ENCODE results near the gene RHOBTB1. TPM values are rescaled to one million over a fixed set of nuclear protein-coding genes. Genes with fewer than 3 reads are reported as not detected.

RHOBTB1 gene
- polyA plus RNA-seq, 4 donors: 65.8 to 89.5 (median 79.3) TPM

DNA sequence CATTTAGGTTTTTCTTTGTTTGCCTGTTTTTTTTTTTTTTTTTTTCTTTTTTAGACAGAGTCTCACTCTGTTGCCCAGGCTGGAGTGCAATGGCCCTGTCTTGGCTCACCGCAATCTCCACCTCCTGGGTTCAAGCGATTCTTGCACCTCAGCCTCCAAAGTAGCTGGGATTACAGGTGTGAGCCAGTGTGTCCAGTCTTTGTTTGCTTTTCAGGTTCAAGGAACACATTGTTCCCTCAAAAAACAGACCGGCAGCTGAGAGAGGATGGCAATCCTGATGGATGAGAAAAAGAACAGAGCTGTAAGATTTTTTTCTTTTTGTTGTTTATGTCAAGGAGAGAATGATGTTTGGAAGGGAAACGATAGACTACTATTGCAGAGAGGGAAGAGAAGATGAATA lies 23.3 kb upstream of the RHOBTB1 start:
- DNase-seq (ENCODE audit: low read depth in 4 of 4, low spot score in 2 of 4): no peak

DNA sequence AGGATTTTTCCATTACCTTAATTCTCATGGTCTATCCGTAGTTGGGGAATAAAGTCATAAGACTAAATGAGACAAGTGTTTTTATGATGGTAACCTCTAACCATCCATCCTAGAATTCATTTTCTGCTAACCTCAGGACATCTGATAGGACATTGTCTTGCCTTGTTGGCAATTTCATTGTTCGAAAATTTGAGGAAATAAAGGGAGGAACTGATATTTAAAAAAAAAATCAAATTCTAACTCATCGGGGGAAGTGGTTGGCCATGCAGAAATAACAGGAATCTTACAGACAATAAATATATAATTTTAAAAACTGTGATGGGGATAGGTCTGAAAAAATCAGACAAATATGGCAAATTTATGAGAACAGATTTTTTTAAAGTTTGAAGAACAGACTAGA lies 21.7 kb upstream of the RHOBTB1 start:
- DNase-seq (ENCODE audit: low read depth in 4 of 4, low spot score in 2 of 4): no peak

DNA sequence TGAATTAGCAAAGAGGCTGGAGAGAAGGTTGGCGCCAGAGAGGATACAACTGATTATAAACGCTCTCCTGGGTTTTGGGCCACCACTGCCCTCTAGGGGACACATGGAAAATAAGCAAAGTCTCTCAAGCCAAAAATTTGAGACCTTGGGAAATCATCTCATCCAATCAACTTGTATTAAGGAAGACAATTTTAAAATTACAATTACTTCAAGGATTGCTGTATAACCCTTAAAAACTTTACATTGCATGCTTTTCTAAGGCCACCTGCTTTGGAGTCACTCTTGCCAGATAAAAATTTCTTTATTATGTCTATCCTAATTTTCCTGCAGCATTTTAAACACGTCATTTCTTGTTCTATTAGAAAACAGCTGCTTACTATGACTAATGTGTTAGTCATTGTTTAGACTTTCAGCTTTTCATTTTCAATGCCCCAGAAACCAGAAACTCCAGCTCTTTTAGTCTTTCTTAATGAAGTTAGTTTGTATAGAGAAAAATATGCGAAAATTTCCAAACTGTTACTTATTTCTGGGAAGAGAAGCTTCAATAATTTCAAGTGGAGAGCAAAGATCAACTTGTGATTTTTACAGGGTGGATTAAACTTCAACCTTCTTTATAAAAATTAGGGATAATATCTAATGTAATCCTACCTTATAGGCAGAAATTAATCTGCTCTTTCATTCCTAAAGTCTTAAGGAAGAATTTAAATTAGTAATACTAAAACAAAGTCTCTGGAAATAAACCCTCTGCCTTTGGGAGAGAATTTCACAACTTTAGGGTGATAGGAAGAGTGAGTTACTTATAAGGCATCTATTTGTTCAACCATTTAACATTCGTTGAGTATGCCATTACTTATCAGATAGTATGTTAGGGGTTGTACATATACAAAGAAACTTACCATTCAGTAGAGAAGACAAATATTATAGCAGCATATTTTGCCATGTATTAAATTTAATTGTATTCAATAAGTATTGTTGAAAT lies 20.6 kb upstream of the RHOBTB1 start:
- peak in 3 of 4 donors; percentile 55 to 75 (median 67) for DNase-seq (ENCODE audit: low read depth in 4 of 4, low spot score in 2 of 4)

DNA sequence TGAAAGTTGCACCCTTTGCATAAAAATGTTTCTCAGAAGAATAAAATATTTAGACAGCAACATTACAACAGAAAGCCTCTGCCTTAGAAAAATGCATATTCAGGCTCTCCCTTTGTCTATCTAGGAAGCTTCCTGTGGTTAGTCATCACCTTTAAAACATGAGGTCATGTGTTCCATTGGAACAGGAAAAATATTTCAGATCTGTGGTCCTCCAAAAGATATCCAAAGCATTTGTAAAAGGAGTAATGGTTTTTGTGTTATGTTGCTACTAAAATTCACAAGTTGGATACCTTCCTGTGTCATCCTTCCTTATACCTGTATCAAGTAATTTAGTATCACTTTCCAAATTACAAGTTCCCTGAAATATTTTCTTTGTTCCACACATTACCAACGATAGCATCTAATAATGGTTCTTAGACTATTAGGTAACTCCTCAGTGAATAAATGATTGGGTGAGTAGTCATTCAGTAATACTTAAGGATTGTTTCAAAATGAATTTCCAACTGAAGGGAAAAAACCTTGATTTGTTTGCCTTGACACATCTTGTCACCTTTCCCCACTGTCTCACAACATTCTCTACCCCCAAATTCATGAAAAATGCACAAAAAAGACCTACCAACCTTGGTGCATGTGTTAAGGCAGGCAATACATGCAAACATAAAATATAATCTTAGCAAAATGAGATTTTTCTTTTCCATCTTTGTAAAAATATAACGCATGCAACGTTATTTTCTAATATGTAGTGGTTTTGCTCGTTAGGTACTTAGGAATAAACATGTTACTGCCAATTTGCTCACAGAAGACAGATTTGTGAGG lies 19.7 kb upstream of the RHOBTB1 start:
- DNase-seq (ENCODE audit: low read depth in 4 of 4, low spot score in 2 of 4): no peak

DNA sequence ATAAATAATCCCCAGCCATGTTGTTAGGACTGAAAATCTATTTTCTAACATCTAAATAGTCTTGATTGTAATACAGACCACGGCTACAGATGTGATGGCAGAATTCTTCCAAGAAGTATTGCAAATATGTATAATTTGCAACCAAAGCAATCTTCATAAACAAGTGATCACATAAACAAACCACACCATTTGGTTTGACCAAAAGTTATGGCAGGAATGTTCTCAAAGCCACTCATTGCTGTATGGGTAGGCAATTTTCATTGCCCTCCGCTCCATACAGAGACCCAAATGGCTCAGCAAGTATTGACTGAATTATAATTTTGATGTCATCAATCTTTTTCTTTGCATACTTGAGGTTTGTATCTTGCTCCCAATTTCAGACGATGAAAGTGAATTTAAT lies 19.0 kb upstream of the RHOBTB1 start:
- no peak for DNase-seq (ENCODE audit: low read depth in 4 of 4, low spot score in 2 of 4)

DNA sequence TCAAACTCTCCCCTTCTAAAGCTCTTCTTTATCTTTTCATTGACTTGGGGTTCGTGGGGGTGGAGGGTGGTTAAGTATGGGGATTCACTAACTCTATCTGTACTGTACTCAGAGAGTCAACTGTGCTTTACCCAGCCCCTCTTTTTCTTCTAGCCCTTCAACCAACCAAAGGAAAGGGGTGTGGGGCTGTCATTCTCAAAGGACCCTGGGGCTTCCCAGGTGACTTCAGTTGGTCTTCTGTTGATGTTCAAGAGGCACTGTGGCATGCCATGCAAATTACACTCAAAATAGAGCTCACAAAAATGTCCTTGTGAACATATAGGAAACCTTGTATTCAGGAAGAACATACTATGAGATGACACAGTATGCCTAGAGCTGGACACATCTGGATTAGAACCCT lies 16.9 kb upstream of the RHOBTB1 start:
- no peak for DNase-seq (ENCODE audit: low read depth in 4 of 4, low spot score in 2 of 4)

DNA sequence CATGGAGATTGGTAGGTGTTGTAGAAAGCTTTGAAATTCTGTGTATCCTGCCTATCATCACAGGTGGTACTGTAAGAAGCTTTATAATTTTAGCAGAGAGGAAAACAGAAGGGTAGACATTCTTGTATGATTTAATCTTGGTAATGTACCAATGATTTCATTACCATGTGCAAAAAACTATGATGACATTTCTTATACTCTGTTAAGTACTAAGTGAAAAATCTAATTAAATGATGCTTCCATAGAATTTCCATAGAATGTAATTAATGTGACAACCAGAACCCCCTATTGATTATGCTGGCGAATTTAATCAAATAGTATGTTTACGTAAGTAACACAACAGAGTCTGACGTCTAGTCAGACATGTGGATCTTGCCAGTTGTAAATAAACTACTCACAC lies 16.0 kb upstream of the RHOBTB1 start:
- no peak for DNase-seq (ENCODE audit: low read depth in 4 of 4, low spot score in 2 of 4)

DNA sequence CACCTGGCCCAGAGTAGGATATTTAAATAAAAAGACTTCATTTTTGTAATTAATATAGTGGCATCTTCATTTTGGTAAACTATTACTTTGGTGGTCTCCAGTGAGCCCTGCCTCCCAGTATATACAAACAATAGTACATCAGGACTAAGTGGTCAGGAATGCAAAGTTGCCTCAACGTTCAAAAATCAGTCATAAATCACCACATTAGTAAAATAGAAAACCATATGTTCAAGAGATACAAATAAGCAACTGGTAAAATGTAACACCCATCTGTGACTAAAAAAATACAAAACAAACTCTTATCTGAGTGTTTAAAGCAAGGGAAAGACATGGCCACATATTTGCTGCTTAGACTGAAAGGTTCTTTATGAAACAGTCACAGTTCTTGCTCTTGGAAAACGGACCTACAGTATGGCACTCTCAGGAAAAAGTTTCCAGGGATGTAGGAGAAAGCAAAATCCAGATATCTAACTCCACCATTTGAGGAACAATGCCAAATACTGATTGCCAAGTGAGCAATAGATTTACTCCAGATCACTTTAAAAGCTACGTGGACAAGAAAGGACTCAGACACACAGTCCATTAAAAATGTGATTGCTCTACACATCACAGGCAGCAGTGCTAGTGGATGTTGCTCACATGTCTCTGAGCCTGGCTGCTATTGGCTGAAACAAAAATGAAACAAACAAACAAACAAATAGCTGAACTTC lies 15.1 kb upstream of the RHOBTB1 start:
- no peak for DNase-seq (ENCODE audit: low read depth in 4 of 4, low spot score in 2 of 4)

DNA sequence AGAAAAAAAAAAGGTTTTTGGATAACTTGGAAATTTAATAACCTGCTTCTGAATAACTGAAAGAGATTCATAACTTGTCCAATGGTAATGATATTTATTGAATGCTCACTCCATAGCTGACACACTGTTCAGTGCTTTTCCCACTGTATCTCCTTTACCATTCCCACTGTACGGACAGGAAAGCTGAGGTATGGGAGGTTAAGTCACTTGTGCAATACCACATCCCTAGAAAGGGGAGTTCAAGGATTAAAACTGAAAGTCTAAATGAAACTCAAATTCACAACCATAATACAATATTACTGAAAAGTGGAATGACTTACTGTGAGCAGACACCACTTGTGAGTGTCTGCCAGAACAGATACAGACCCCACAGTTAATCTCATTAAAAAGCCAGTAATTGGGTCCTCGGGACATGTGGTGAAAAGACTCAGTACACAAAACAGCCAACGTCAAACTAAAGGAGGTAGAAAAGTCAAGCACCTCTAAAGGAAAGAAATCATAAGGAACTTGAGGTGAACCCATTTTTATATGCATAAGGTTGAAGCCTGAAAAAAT lies 13.8 kb upstream of the RHOBTB1 start:
- no peak for DNase-seq (ENCODE audit: low read depth in 4 of 4, low spot score in 2 of 4)

DNA sequence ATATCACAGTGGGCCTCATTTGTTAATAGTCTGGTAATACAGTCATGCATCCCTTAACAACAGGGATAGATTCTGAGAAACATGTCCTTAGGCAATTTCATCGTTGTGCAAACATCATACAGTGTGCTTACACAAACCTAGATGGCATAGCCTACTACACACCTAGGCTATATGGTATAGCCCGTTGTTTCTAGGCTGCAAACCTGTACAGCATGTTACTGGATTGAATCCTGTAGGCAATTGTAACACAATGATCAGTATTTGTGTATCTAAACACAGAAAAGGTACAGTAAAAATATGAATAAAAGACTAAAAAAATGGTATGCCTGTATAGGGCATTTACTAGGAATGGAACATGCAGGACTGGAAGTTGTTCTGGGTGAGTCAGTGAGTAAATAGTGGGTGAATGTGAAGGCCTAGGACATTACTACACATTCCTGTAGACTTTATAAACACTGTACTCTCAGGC lies 12.0 kb upstream of the RHOBTB1 start:
- DNase-seq (ENCODE audit: low read depth in 4 of 4, low spot score in 2 of 4): no peak

DNA sequence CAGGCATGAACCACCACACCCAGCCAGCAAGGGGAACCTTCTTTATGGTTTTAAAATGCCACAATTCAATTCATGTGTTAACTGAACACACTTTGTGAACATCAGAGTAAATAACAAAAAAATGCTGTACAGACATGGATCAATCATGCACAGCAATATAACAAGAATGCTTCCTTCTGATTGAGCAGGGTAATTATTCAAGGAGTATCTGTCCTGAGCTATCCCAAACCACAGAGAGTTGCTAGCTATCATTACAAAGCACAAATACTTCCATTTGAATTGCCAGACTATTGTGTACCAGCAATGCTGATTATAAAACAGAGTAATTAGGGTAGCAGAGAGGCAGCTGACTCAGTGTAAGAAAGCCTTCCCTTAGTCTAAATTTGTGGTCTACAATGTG lies 11.3 kb upstream of the RHOBTB1 start:
- DNase-seq (ENCODE audit: low read depth in 4 of 4, low spot score in 2 of 4): no peak

DNA sequence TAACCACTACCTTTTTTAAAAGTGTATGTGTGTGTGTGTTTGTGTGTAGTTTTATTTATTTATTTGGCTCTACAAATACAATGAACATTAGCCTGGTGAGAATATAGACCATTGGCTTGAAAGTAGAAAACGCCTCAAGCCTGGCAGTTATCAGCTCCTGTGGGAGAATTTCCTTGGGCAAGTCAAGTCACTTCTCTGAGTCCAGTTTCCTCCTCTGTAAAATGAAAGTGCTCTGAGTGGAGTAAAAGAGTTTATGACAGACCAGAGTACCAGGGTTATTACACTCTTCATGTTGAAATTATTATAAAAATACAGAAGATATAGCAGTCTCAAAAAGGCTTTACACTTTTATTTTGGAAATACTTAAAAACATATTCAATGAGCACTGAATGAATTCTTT lies 10.1 kb upstream of the RHOBTB1 start:
- DNase-seq (ENCODE audit: low read depth in 4 of 4, low spot score in 2 of 4): no peak

DNA sequence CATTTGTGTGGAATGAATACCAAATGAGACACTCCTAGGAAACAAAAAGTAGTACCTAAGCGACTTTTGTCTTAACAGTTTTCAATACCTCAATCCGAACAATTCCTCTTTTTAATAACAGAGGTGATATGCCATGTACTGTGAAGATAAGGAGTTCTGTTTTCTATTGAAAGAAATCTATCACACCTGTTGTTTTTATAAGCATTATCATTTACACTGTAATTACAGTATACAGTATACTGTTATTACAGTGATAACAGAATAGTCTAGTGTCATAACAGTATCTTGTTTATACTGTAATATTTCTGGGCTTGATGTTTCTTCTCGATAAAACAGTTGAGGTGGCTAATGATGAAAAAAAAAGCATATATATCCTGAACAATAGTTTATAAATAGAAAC lies 9.4 kb upstream of the RHOBTB1 start:
- DNase-seq (ENCODE audit: low read depth in 4 of 4, low spot score in 2 of 4): no peak

DNA sequence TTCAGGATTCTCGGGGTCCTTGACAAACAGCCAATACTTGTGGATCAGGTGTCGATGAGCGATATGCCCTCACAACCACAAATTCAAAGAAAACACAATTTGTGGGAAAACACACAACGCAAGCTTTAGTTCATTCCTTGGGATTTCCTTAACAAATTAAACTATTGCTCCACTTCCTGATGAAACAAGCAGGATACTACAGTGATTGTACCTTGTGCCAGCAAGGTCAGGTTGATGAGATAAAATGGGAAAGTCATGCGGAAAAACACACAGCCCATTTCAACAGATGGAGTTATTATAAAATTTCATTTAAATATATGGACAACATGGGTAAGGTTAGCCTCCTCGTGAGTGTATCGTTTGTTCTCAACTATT lies 8.8 kb upstream of the RHOBTB1 start:
- DNase-seq (ENCODE audit: low read depth in 4 of 4, low spot score in 2 of 4): no peak

DNA sequence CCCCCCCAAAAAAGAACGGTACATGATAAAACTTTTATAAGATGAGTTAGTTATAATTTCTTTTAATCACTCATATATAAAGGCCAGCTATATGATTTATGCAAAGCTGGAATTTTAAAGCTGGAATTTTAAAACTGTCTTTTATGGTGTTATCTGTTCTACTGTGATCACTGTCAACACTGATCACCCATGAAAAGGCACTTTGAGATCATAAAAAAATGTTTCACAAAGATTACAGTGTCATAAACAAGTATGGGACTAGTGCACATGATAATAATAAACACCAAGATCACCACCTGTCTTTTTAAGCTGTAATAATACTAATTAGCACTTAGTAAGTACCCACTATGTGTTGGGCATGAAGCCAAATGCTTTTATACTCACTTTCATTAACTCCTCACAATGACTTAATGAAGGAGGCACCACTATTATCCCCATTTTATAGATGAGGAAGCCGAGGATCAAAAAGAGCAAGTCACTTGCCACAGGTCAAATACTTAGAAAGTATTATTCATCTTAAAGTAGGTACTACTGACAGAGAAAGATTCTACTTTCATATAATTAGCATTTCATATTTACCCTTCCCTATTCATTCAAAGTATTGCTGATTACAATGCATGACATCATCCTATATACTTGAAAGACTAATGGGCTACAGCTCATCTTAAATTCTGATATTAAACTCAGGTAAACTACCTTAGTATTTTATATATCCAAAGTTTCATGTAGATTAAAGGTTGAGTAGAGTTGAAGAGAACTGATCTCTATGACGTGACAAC lies 8.3 kb upstream of the RHOBTB1 start:
- no peak for DNase-seq (ENCODE audit: low read depth in 4 of 4, low spot score in 2 of 4)

DNA sequence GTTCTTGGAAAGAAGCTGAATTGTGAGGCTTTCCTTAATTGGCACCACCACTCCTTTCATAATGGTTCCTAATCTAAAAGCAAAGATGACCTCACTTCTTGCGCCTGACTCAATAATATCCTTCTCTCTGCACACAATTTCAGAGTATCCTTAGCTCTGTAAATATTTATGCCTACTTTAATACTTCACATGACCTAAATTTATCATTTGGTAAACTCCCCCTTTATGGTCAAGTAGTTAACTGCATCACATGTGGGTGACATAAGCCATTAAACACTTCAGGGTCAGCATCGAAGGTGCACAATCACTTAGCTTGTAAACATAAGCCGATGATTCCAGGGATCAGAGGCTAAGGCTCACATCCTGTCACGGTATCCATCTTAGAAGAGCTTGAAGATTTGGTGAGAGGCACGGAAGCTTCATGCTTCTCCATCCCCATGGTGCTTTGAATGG lies 7.3 kb upstream of the RHOBTB1 start:
- DNase-seq (ENCODE audit: low read depth in 4 of 4, low spot score in 2 of 4): no peak

DNA sequence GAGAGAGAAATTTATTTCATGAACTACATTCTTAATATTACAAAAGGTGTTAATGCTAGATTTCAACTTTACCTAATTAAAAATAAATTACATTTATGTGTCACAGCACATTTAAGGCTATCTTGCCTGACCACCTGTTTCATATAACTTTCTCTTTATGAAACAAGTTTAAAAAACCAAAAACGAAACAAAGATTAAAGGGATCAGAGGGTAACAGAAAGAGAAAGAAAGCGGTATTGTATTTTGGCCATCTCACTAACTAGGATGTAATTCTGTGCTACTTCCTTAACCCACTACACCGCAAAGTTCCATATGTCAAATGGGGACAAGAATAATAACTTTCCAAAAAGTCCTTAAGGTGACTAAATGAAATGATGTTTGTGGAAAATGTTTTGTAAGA lies 6.3 kb upstream of the RHOBTB1 start:
- no peak for DNase-seq (ENCODE audit: low read depth in 4 of 4, low spot score in 2 of 4)

DNA sequence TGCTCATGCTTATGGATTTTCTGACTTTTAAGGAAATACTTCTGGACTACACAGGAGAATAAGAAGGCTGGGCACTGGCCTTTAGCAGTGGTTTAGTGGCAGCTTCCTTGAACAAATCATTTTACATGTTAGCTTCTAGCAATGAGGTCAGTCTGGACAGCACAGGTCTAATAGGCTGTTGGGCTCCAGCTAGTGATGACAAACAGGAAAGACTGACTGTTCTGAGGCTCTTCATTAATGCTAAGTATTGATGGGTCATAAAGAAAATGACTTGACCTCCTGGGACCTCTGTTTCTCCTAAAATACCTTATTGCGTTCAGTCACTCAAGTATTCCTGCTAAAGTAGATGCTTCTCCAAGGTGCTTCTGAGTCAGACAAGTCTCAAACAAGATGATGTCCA lies 4.9 kb upstream of the RHOBTB1 start:
- no peak for DNase-seq (ENCODE audit: low read depth in 4 of 4, low spot score in 2 of 4)

DNA sequence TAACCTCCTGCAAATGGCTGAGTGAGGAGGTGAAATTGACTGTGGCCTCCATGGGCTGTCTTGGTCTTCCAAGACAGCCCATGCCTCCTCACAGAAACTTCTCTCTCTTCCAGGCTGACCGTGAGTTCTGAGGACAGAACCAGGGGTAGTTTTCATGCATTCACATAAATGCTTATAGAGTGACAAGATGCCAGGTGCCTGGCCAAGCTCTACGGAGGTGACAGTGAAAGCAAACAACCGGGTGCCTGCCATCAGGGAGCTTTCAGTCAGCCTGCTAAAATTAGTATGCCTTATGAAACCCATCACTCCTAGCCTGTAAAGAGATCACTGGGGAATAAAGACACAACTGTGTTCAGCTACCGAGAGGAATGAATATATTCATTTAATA lies 919 bp upstream of the RHOBTB1 start:
- peak in 1 of 4 donors; percentile 28 for DNase-seq (ENCODE audit: low read depth in 4 of 4, low spot score in 2 of 4)

Data from left renal cortex interstitium (tissue), 4 donors.